D721Med (cell line): Measurements from ENCODE around the gene STMN1.

Source experiments
- DNase-seq: peaks from one replicate; pipeline ENCODE4 v3.0.0; 2011; ENCODE audit warnings: low spot score; ENCODE audit not compliant: insufficient read length
- FAIRE-seq: peaks from 2 replicates; lab custom pipeline; 2011; peaks lifted over from hg19 to GRCh38; lab: Jason Lieb, UNC
- CTCF ChIP-seq: IDR thresholded peaks from 2 replicates; pipeline ENCODE4 v1.5.1; 2012; ENCODE audit warnings: mild to moderate bottlenecking, control low read depth; ENCODE audit not compliant: insufficient read depth; ENCODE audit errors: missing control alignments

STMN1 gene

GRCh38 chr1:25874635-25875153 lies 31.5 kb downstream of the STMN1 start:
- DNase-seq (no peak), FAIRE-seq (no peak)
- no peak for TF ChIP-seq CTCF

GRCh38 chr1:25874209-25874608 lies 32.0 kb downstream of the STMN1 start:
- FAIRE-seq = no peak
- TF ChIP-seq CTCF = no peak
- no peak for DNase-seq

- DNase-seq (no peak), FAIRE-seq (no peak)
- no peak for TF ChIP-seq CTCF
Measured at GRCh38 chr1:25873120-25873519, 33.1 kb downstream of the STMN1 start.

GRCh38 chr1:25872713-25873112 lies 33.5 kb downstream of the STMN1 start:
- FAIRE-seq (no peak), DNase-seq (no peak)
- no peak for TF ChIP-seq CTCF

- no peak for DNase-seq
- no peak for FAIRE-seq
- TF ChIP-seq CTCF = no peak
Measured at GRCh38 chr1:25871704-25872494, 34.3 kb downstream of the STMN1 start.

- no peak for DNase-seq
- no peak for TF ChIP-seq CTCF
- no peak for FAIRE-seq
Measured at GRCh38 chr1:25871086-25871703, 35.0 kb downstream of the STMN1 start.

GRCh38 chr1:25870614-25871013 lies 35.6 kb downstream of the STMN1 start:
- no peak for FAIRE-seq
- no peak for TF ChIP-seq CTCF

More at GRCh38 chr1:25870614-25871013, 35.6 kb downstream of the STMN1 start:
- DNase-seq = no peak
